HepG2 (cell line): ENCODE data around the gene ZNF101. TPM values are rescaled to one million over a fixed set of nuclear protein-coding genes. Genes with fewer than 3 reads are reported as not detected.

Source experiments
- CBX1 ChIP-seq: IDR thresholded peaks from one replicate; pipeline ENCODE4 v1.6.1; 2016; ENCODE audit warnings: antibody characterized with exemption, low read depth
- CC2D1A ChIP-seq: sonication (generic); formaldehyde crosslinking; IDR thresholded peaks from 2 replicates; pipeline ENCODE4 v1.8.1; 2023; ENCODE audit warnings: mild to moderate bottlenecking, missing genetic modification reagents
- CREB3 ChIP-seq: sonication (generic); formaldehyde crosslinking; IDR thresholded peaks from 2 replicates; pipeline ENCODE4 v1.5.0; 2020; ENCODE audit warnings: missing genetic modification reagents
- ETV6 ChIP-seq: sonication (generic); formaldehyde crosslinking; conservative IDR thresholded peaks from 2 replicates; pipeline ENCODE4 v1.4.0; 2020; ENCODE audit warnings: missing genetic modification reagents
- GZF1 ChIP-seq: sonication (generic); formaldehyde crosslinking; IDR thresholded peaks from 2 replicates; pipeline ENCODE4 v1.5.1; 2020; ENCODE audit warnings: mild to moderate bottlenecking, missing genetic modification reagents
- ISX ChIP-seq: sonication (generic); formaldehyde crosslinking; conservative IDR thresholded peaks from 2 replicates; pipeline ENCODE4 v1.5.0; 2020; ENCODE audit warnings: missing genetic modification reagents
- JUN ChIP-seq: sonication (generic); formaldehyde crosslinking; IDR thresholded peaks from 2 replicates; pipeline ENCODE4 v1.4.0; 2020; ENCODE audit warnings: mild to moderate bottlenecking, missing genetic modification reagents
- SP5 ChIP-seq: IDR thresholded peaks from 2 replicates; pipeline ENCODE4 v1.6.1; 2016; ENCODE audit warnings: low read depth, borderline replicate concordance
- SPEN ChIP-seq: sonication (generic); formaldehyde crosslinking; IDR thresholded peaks from 2 replicates; pipeline ENCODE4 v1.5.1; 2020; ENCODE audit warnings: low read depth, mild to moderate bottlenecking, missing genetic modification reagents
- ZNF121 ChIP-seq: sonication (generic); formaldehyde crosslinking; IDR thresholded peaks from 2 replicates; pipeline ENCODE4 v1.5.0; 2020; ENCODE audit warnings: mild to moderate bottlenecking, missing genetic modification reagents
- ZNF563 ChIP-seq: sonication (generic); formaldehyde crosslinking; IDR thresholded peaks from 2 replicates; pipeline ENCODE4 v1.8.0; 2022; ENCODE audit warnings: mild to moderate bottlenecking, moderate library complexity, missing genetic modification reagents
- polyA plus RNA-seq, 8 experiments: library from polyadenylated mRNA; depleted of rRNA in 3 of 8; stranded (reverse) in 7 of 8; unstranded in 1 of 8; fragments of >200 nt; fragmentation: Illumina TruSeq in 4 of 8; extraction: Trizol in 4 of 8; gene quantifications; 2 replicates each; pipeline versions ENCODE4 v1.2.1 to v1.2.3, GENCODE V29; 2011 to 2016; ENCODE audit warnings: low read depth in 4 of 8, missing spikeins in 1 of 8, mixed read lengths in 1 of 8; ENCODE audit not compliant: insufficient read depth in 1 of 8
- total RNA-seq, 5 experiments: library from RNA; depleted of rRNA; stranded (reverse); fragments of >200 nt; fragmentation: Illumina TruSeq; extraction: Trizol; gene quantifications; 2 replicates each; pipeline ENCODE4 v1.2.3, GENCODE V29; 2016; ENCODE audit warnings: low read depth in 1 of 5
- TF ChIP-seq, protein P1 (sequence below), 2 experiments: fragments of 450-650 bp in 1 of 2; sonication (generic) in 1 of 2; formaldehyde crosslinking in 1 of 2; IDR thresholded peaks; 2 replicates each; pipeline versions ENCODE4 v1.6.1 to v1.8.0; 2016 to 2022; ENCODE audit warnings: antibody characterized with exemption in 1 of 2, mild to moderate bottlenecking in 1 of 2, missing genetic modification reagents in 1 of 2
- TF ChIP-seq, protein P2 (sequence below): sonication (generic); formaldehyde crosslinking; IDR thresholded peaks from 2 replicates; pipeline ENCODE4 v1.5.0; 2020; ENCODE audit warnings: missing genetic modification reagents, mild to moderate bottlenecking, borderline replicate concordance
- TF ChIP-seq, protein P3 (sequence below): sonication (generic); formaldehyde crosslinking; conservative IDR thresholded peaks from 2 replicates; pipeline ENCODE4 v1.4.0; 2020; ENCODE audit warnings: mild to moderate bottlenecking, missing genetic modification reagents, moderate library complexity

Gene ZNF101
- total and polyA plus RNA-seq, 2 of the 13 experiments (the other 11 are each of a cell fraction or from before 2014, with no cell fraction given), result 12.9 to 28.9 TPM

GRCh38 chr19:19668230-19669012, at the start of gene ZNF101 (continued):
- TF ChIP-seq, protein P1, sequence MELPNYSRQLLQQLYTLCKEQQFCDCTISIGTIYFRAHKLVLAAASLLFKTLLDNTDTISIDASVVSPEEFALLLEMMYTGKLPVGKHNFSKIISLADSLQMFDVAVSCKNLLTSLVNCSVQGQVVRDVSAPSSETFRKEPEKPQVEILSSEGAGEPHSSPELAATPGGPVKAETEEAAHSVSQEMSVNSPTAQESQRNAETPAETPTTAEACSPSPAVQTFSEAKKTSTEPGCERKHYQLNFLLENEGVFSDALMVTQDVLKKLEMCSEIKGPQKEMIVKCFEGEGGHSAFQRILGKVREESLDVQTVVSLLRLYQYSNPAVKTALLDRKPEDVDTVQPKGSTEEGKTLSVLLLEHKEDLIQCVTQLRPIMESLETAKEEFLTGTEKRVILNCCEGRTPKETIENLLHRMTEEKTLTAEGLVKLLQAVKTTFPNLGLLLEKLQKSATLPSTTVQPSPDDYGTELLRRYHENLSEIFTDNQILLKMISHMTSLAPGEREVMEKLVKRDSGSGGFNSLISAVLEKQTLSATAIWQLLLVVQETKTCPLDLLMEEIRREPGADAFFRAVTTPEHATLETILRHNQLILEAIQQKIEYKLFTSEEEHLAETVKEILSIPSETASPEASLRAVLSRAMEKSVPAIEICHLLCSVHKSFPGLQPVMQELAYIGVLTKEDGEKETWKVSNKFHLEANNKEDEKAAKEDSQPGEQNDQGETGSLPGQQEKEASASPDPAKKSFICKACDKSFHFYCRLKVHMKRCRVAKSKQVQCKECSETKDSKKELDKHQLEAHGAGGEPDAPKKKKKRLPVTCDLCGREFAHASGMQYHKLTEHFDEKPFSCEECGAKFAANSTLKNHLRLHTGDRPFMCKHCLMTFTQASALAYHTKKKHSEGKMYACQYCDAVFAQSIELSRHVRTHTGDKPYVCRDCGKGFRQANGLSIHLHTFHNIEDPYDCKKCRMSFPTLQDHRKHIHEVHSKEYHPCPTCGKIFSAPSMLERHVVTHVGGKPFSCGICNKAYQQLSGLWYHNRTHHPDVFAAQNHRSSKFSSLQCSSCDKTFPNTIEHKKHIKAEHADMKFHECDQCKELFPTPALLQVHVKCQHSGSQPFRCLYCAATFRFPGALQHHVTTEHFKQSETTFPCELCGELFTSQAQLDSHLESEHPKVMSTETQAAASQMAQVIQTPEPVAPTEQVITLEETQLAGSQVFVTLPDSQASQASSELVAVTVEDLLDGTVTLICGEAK (IDR thresholded peaks at IDR 0.05), result no peak
- TF ChIP-seq, protein P1 (CRISPR knock-in tag; IDR thresholded peaks at IDR 0.05), result no peak; the same call in 1 of the 2 replicates
- TF ChIP-seq SPEN (peak; percentile 75; the same call in 1 of the 2 replicates), CBX1 (peak; percentile 26), GZF1 (CRISPR knock-in tag) (no peak), JUN (no peak; the same call in 1 of the 2 replicates), ISX (no peak), ETV6 (CRISPR knock-in tag) (no peak), CC2D1A (CRISPR knock-in tag) (no peak), ZNF563 (CRISPR knock-in tag) (0 out of 2 replicates have a peak, but pooled peaks have one; percentile 22), CREB3 (CRISPR knock-in tag) (no peak; the same call in 1 of the 2 replicates), ZNF121 (CRISPR knock-in tag) (peak; percentile 28; the same call in 1 of the 2 replicates), SP5 (CRISPR knock-in tag) (peak; percentile 68; the same call in 1 of the 2 replicates)
- TF ChIP-seq, protein P2, sequence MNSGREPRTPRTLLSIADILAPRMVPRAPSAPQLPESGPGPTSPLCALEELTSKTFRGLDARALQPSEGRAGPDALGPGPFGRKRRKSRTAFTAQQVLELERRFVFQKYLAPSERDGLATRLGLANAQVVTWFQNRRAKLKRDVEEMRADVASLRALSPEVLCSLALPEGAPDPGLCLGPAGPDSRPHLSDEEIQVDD, result no peak
- TF ChIP-seq, protein P3, sequence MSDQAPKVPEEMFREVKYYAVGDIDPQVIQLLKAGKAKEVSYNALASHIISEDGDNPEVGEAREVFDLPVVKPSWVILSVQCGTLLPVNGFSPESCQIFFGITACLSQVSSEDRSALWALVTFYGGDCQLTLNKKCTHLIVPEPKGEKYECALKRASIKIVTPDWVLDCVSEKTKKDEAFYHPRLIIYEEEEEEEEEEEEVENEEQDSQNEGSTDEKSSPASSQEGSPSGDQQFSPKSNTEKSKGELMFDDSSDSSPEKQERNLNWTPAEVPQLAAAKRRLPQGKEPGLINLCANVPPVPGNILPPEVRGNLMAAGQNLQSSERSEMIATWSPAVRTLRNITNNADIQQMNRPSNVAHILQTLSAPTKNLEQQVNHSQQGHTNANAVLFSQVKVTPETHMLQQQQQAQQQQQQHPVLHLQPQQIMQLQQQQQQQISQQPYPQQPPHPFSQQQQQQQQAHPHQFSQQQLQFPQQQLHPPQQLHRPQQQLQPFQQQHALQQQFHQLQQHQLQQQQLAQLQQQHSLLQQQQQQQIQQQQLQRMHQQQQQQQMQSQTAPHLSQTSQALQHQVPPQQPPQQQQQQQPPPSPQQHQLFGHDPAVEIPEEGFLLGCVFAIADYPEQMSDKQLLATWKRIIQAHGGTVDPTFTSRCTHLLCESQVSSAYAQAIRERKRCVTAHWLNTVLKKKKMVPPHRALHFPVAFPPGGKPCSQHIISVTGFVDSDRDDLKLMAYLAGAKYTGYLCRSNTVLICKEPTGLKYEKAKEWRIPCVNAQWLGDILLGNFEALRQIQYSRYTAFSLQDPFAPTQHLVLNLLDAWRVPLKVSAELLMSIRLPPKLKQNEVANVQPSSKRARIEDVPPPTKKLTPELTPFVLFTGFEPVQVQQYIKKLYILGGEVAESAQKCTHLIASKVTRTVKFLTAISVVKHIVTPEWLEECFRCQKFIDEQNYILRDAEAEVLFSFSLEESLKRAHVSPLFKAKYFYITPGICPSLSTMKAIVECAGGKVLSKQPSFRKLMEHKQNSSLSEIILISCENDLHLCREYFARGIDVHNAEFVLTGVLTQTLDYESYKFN (CRISPR knock-in tag), result peak; percentile 92
